Measurements from ENCODE around the gene BBS1. TPM values are rescaled to one million over a fixed set of nuclear protein-coding genes. Genes with fewer than 3 reads are reported as not detected.
"Not testable (repeated sequence)": the region's sequence is repeated elsewhere in the genome, so short reads cannot be mapped to it uniquely, and the experiment has no call there.

The BBS1 gene
- polyA plus RNA-seq, 1 donor = 17.8 TPM

GRCh38 chr11:66524304-66525040 is 14.0 kb downstream of the BBS1 start:
- no peak for DNase-seq (ENCODE audit: low read depth)

DNA sequence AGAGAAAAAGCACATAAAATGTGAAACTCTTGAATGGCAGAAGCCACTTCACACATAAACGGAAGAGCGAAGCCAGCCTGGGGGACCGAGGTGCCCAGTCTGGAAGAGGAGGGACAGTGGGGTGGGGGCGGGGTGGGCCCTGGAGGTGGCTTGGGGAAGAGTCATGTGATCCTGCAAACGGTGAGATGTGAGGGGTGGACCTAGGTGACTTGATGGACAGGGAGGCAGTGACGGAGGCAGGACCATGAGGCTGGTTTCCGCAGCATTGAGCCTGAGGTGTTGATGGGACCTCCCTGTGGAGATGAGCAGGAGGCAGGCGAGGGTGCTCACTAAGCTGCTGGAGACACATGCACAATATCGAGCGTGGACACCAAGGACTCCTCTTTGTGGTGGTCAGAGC is 18.6 kb downstream of the BBS1 start:
- DNase-seq (ENCODE audit: low read depth) = no peak

DNA sequence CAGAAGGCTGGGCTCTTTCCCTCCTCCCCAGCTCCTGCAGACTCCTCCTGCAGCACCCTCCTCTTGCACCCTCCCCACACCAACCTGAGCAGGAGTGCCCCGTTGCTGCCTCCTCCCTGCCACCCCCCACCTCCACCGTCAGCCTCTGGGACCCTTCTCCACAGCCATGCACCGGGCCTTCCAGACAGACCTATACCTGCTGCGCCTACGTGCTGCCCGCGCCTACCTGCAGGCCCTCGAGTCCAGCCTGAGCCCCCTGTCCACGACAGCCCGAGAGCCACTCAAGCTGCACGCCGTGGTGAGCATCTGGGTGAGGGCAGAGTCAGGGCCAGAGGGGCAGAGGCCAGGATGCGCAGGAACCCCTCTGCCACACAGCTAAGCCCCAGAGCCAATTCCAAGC is 19.2 kb downstream of the BBS1 start:
- DNase-seq (ENCODE audit: low read depth) = no peak

- no peak for DNase-seq (ENCODE audit: low read depth)
These were observed 20.7 kb downstream of the BBS1 start for GRCh38 chr11:66530927-66531709.

- no peak for DNase-seq (ENCODE audit: low read depth)
These were observed 21.4 kb downstream of the BBS1 start for GRCh38 chr11:66531841-66532240.

GRCh38 chr11:66532784-66533183 is 22.3 kb downstream of the BBS1 start:
- no peak for DNase-seq (ENCODE audit: low read depth)

- DNase-seq (ENCODE audit: low read depth) = no peak
These were observed 28.9 kb downstream of the BBS1 start for GRCh38 chr11:66539170-66539869.

DNA sequence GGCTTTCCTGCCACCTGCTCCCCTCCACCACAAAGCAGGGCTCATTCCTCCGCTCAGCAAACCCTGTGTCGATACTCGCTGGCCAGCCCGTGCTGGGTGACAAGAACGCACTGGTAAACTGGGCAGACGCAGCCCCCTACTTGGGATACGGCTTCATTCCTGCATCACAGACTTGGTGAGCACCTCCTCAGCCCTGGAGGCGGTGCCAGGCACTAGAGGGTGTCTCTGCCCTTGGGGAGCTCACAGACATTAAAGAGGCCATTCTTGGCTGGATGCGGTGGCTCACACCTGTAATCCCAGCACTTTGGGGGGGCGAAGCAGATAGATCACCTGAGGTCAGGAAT is 29.4 kb downstream of the BBS1 start:
- DNase-seq (ENCODE audit: low read depth) = no peak

GRCh38 chr11:66540598-66540997 is 30.2 kb downstream of the BBS1 start:
- DNase-seq (ENCODE audit: low read depth) = not testable (repeated sequence)

DNA sequence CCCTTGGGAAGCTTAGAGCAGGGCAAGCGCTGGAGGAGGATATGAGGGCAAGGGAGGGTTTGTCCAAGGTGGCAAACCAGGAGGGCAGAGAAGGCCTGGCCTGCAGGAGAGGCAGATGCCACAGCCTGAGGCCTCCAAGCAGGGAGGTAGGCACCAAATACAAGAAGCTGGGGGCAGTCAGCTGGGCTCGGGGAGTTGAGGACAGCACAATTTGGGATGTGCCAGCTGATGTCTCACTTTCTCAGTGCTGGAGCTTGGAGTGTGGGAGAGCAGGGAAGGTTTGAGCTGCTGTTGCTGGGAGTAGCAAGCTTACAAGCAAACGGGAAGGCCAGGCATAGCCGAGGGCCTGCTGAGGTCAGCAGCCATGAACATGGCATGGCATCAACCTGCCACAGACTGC is 31.5 kb downstream of the BBS1 start:
- no peak for DNase-seq (ENCODE audit: low read depth)

GRCh38 chr11:66542362-66542761 is 31.9 kb downstream of the BBS1 start:
- no peak for DNase-seq (ENCODE audit: low read depth)

- no peak for DNase-seq (ENCODE audit: low read depth)
These were observed 33.0 kb downstream of the BBS1 start for GRCh38 chr11:66543263-66544107.

GRCh38 chr11:66544952-66545351 is 34.5 kb downstream of the BBS1 start:
- not testable (repeated sequence) for DNase-seq (ENCODE audit: low read depth)

DNA sequence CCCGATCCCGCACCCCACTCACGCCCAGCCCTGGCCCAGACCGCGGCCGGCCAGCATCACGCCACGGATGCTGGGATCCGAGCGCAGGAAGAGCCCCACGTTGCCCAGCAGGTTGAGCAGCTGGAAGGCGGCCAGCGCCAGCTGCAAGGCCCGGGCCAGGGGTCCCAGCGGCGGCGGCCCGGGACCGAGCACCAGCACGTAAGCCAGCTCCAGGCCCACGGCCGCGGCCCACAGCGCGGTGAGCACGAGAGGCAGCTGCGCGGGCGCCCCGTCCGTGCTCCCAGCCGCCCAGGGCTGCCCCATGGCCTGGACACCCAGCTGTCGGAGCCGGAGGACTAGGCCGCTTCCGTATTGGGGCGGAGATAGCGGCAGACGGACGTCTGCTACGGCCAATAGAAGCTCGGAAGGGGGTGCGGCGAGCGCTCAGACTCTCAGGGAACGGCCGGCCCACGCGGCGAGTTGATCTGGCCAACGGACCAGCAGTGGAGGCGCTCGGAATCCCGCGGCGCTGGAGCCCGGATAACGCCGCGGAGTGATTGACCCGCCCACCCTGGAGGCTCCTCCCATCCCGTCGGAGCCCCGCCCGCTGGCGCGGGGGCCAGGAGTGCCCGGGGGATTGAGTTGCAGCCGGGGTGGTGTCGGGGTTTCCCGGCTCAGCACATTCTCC is 35.4 kb downstream of the BBS1 start, which contains the start of gene ZDHHC24:
ZDHHC24 (minus strand) TSS at position 348 of the 667 bp plus-strand sequence; CDS start at position 303, 45 bp downstream.
- peak; percentile 78 for DNase-seq (ENCODE audit: low read depth)

DNA sequence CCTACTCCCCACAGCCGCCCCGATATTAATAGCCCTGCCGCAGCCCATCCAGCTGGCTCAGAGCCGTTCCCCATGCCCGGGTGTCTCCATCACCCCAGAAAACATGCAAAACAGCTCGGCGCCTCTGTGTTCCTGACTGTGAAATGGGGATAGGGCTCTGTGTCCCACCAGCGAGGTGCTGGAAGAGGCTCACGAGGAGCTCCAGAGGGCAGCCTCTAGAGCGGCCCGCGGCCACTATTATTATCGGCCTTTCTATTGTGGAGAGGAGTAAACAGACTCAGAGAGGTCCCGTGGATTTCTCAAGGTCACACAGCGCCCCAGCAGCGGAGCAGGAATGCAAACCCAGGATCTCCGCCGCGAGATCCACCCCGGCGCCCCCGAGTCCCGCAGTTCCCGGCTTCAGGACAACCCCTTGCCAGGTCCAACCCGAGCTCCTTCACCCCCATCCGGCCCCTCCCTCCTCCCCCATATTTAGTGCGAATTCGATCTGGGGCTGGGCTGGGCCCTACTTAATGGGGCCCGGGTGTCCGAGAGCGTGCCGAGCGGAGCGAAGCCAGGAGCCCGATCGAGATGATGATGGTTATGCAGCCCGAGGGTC is 36.0 kb downstream of the BBS1 start, which contains the start of gene ACTN3:
ACTN3 (plus strand) TSS at position 536 of the 598 bp plus-strand sequence; CDS start at position 571, 35 bp downstream.
- no peak for DNase-seq (ENCODE audit: low read depth)

- no peak for DNase-seq (ENCODE audit: low read depth)
These were observed 36.7 kb downstream of the BBS1 start for GRCh38 chr11:66546966-66547661.

DNA sequence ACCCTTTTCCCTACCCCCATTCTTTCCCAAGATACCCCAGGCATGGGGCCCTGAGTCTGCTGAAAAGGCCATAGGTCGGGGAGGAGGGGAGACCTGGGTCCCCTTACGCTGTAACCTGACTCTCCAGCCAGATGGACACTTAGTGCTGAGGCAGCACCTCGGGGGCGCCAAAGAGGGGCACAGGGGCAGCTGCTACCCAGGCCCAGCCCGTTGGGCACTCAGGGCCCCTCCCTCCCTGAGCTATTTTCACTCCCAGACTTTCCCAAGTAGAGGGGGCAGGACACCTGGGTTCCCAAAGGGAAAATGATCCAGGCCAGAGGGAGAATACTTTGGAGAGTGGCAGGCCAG is 37.2 kb downstream of the BBS1 start:
- DNase-seq (ENCODE audit: low read depth) = no peak

GRCh38 chr11:66548041-66548440 is 37.6 kb downstream of the BBS1 start:
- DNase-seq (ENCODE audit: low read depth) = no peak

DNA sequence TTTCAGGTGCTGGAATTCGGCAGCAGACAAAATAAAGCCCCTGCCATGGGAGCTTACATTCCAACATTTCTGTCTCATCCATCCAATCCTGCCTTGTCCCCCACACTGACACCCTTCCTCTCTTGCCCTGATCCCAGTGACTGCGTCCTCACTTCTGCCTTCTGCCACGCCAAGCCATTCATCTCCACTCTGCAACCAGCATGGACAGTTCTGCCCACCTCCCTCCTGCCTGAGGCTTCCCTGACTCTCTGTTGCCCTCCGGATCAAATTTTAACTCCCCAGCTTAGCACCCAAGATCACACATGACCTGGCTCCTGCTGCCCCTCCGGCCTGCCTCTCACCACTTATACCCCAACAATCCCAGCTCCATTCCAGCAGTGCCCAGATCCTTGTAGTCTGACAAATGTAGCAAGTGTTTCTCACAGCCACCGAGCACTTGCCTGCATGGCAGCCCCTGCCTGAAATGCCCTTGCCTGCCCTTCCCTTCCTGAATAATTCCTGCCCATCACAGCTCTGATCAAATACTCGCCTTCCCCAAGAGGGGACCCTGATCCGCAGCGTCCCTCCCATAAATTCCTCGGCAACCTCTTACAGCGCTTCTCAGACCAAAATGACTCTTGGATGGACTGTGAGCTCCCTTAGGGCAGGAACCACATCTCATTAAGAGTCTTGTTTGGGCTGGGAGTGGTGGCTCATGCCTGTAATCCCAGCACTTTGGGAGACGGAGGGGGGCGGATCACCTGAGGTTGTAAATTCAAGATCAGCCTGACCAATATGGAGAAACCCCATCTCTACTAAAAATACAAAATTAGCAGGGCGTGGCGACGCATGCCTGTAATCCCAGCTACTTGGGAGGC is 38.6 kb downstream of the BBS1 start:
- DNase-seq (ENCODE audit: low read depth) = no peak

Measured in forelimb muscle (tissue), 1 donor.